Trophoblast cell (in vitro differentiated cells and primary cell): ENCODE results near the gene UBQLN3.

Experiments used
- DNase-seq, 2 donors: peaks; one replicate each; pipeline ENCODE4 v3.0.0-alpha.2; 2016
- H2AFZ ChIP-seq: 2 replicates; pipeline ENCODE4 v1.6.1; 2013; ENCODE audit warnings: low read length, moderate library complexity, mild to moderate bottlenecking; ENCODE audit not compliant: insufficient read depth, poor library complexity
- H2AK5ac ChIP-seq: 2 replicates; pipeline ENCODE4 v1.6.1; 2013; ENCODE audit warnings: mild to moderate bottlenecking, low read length
- H2BK120ac ChIP-seq: 2 replicates; pipeline ENCODE4 v1.6.1; 2013; ENCODE audit warnings: low read length, mild to moderate bottlenecking, moderate library complexity; ENCODE audit not compliant: insufficient read depth, poor library complexity
- H2BK12ac ChIP-seq: 2 replicates; pipeline ENCODE4 v1.6.1; 2013; ENCODE audit warnings: mild to moderate bottlenecking, low read length, moderate library complexity
- H2BK5ac ChIP-seq: 2 replicates; pipeline ENCODE4 v1.6.1; 2013; ENCODE audit warnings: low read length, low read depth, moderate library complexity, mild to moderate bottlenecking; ENCODE audit not compliant: poor library complexity
- H3K14ac ChIP-seq: 2 replicates; pipeline ENCODE4 v1.6.1; 2013; ENCODE audit warnings: mild to moderate bottlenecking, low read length
- H3K18ac ChIP-seq: 2 replicates; pipeline ENCODE4 v1.6.1; 2013; ENCODE audit warnings: mild to moderate bottlenecking, low read length
- H3K23ac ChIP-seq: 2 replicates; pipeline ENCODE4 v1.6.1; 2013; ENCODE audit warnings: low read length
- H3K27ac ChIP-seq: 2 replicates; pipeline ENCODE4 v1.5.1; 2013; ENCODE audit warnings: low read depth, mild to moderate bottlenecking, inconsistent platforms, low read length, moderate library complexity
- H3K27me3 ChIP-seq: 2 replicates; pipeline ENCODE4 v1.6.1; 2013; ENCODE audit warnings: inconsistent platforms, mild to moderate bottlenecking, low read length, moderate library complexity; ENCODE audit not compliant: insufficient read depth
- H3K36me3 ChIP-seq, 2 experiments: 1 replicate in 1 of 2; 2 replicates in 1 of 2; pipeline ENCODE4 v1.6.1; 2013; ENCODE audit warnings: low read length in 2 of 2, mild to moderate bottlenecking in 2 of 2, moderate library complexity in 1 of 2; ENCODE audit not compliant: insufficient read depth in 2 of 2, control insufficient read depth in 1 of 2
- H3K4ac ChIP-seq: 2 replicates; pipeline ENCODE4 v1.6.1; 2013; ENCODE audit warnings: low read depth, mild to moderate bottlenecking, low read length, moderate library complexity
- H3K4me1 ChIP-seq, 2 experiments: 1 replicate in 1 of 2; 2 replicates in 1 of 2; pipeline ENCODE4 v1.6.1; 2013; ENCODE audit warnings: low read length in 2 of 2, mild to moderate bottlenecking in 2 of 2, moderate library complexity in 1 of 2; ENCODE audit not compliant: insufficient read depth in 2 of 2, control insufficient read depth in 1 of 2
- H3K4me2 ChIP-seq: 2 replicates; pipeline ENCODE4 v1.6.1; 2013; ENCODE audit warnings: inconsistent platforms, mild to moderate bottlenecking, low read length, moderate library complexity
- H3K4me3 ChIP-seq: 2 replicates; pipeline ENCODE4 v1.5.1; 2013; ENCODE audit warnings: mild to moderate bottlenecking, low read depth, low read length, inconsistent platforms
- H3K79me1 ChIP-seq: one replicate; pipeline ENCODE4 v1.6.1; 2013; ENCODE audit warnings: low read length
- H3K79me2 ChIP-seq: 2 replicates; pipeline ENCODE4 v1.6.1; 2013; ENCODE audit warnings: low read length, mild to moderate bottlenecking; ENCODE audit not compliant: control insufficient read depth, insufficient read depth, poor library complexity
- H3K9ac ChIP-seq: 2 replicates; pipeline ENCODE4 v1.6.1; 2013; ENCODE audit warnings: mild to moderate bottlenecking, low read length
- H3K9me3 ChIP-seq: 2 replicates; pipeline ENCODE4 v1.6.1; 2013; ENCODE audit warnings: low read depth, mild to moderate bottlenecking, control low read depth, inconsistent platforms, low read length; ENCODE audit not compliant: insufficient read depth
- H4K12ac ChIP-seq: 2 replicates; pipeline ENCODE4 v1.6.1; 2013; ENCODE audit warnings: low read depth, mild to moderate bottlenecking, low read length, moderate library complexity
- H4K8ac ChIP-seq: 2 replicates; pipeline ENCODE4 v1.6.1; 2013; ENCODE audit warnings: low read depth, mild to moderate bottlenecking, low read length, moderate library complexity
- H4K91ac ChIP-seq: one replicate; pipeline ENCODE4 v1.6.1; 2013; ENCODE audit warnings: low read depth, mild to moderate bottlenecking, low read length, moderate library complexity
- WGBS: extraction: QIAGEN DNeasy Blood & Tissue Kit; methylation state at CpG from one replicate; pipeline ENCODE4 v1.1.7; 2013; ENCODE audit warnings: missing lambda C conversion rate; ENCODE audit not compliant: insufficient read length, insufficient coverage; ENCODE audit errors: extremely low coverage; 5-methylcytosine and 5-hydroxymethylcytosine counted together

The UBQLN3 gene

GRCh38 chr11:5528495-5528894 lies 18.7 kb upstream of the UBQLN3 start:
- Histone ChIP-seq H3K4me3 (no peak overlapping the region), H3K9me3 (peaks cover 5% of the 10 kb centered on the region), H2AK5ac (no peak overlapping the region), H3K9ac (no peak overlapping the region), H3K23ac (no peak overlapping the region), H4K91ac (no peak overlapping the region), H2BK12ac (no peak overlapping the region), H3K79me2 (no peaks in the 10 kb centered on the region), H3K4ac (no peak overlapping the region), H4K8ac (no peak overlapping the region), H3K27me3 (no peaks in the 10 kb centered on the region), H3K79me1 (no peaks in the 10 kb centered on the region), H3K27ac (no peak overlapping the region), H2BK120ac (no peak overlapping the region), H4K12ac (no peak overlapping the region), H3K14ac (no peak overlapping the region), H2AFZ (no peak overlapping the region), H2BK5ac (no peak overlapping the region), H3K36me3 (no peaks in the 10 kb centered on the region), H3K4me1 (no peaks in the 10 kb centered on the region), H3K18ac (no peak overlapping the region), H3K4me2 (no peak overlapping the region)
- WGBS = no CpG with 5 or more reads among the region's 1 CpG
- DNase-seq = no peak

- H3K4me3 ChIP-seq = no peak overlapping the region
- no peak overlapping the region for H3K9ac ChIP-seq
- no peak overlapping the region for H2BK12ac ChIP-seq
- H3K4me1 ChIP-seq = no peaks in the 10 kb centered on the region
- H3K4me2 ChIP-seq = no peak overlapping the region
- no peaks in the 10 kb centered on the region for H3K79me1 ChIP-seq
- no peaks in the 10 kb centered on the region for H3K36me3 ChIP-seq
- H3K9me3 ChIP-seq = peaks cover 5% of the 10 kb centered on the region
- H3K4ac ChIP-seq = no peak overlapping the region
- no peak overlapping the region for H4K8ac ChIP-seq
- H3K23ac ChIP-seq = no peak overlapping the region
- H4K12ac ChIP-seq = no peak overlapping the region
- H2AK5ac ChIP-seq = no peak overlapping the region
- no peak overlapping the region for H2BK5ac ChIP-seq
- no CpG with 5 or more reads among the region's 5 CpGs for WGBS
- no peak overlapping the region for H3K18ac ChIP-seq
- no peak overlapping the region for H4K91ac ChIP-seq
- H3K27me3 ChIP-seq = no peaks in the 10 kb centered on the region
- no peak overlapping the region for H3K14ac ChIP-seq
- H3K27ac ChIP-seq = no peak overlapping the region
- H3K79me2 ChIP-seq = no peaks in the 10 kb centered on the region
- no peak overlapping the region for H2BK120ac ChIP-seq
- DNase-seq = no peak
- no peak overlapping the region for H2AFZ ChIP-seq
Observed at GRCh38 chr11:5527716-5528115, 18.0 kb upstream of the UBQLN3 start.

- no peak for DNase-seq
- Histone ChIP-seq H3K4ac (no peak overlapping the region), H3K27me3 (no peaks in the 10 kb centered on the region), H3K9ac (no peak overlapping the region), H3K23ac (no peak overlapping the region), H3K4me1 (no peaks in the 10 kb centered on the region), H2BK12ac (no peak overlapping the region), H3K36me3 (no peaks in the 10 kb centered on the region), H3K9me3 (peaks cover 5% of the 10 kb centered on the region), H3K27ac (no peak overlapping the region), H3K79me2 (no peaks in the 10 kb centered on the region), H4K91ac (no peak overlapping the region), H3K14ac (no peak overlapping the region), H3K79me1 (no peaks in the 10 kb centered on the region), H3K4me2 (no peak overlapping the region), H2AFZ (no peak overlapping the region), H2AK5ac (no peak overlapping the region), H2BK5ac (no peak overlapping the region), H2BK120ac (no peak overlapping the region), H4K12ac (no peak overlapping the region), H4K8ac (no peak overlapping the region), H3K4me3 (no peak overlapping the region), H3K18ac (no peak overlapping the region)
- WGBS = 100% methylated on average over 1 of the region's 3 CpGs
Observed at GRCh38 chr11:5524756-5525155, 15.0 kb upstream of the UBQLN3 start.

GRCh38 chr11:5522308-5522707 lies 12.6 kb upstream of the UBQLN3 start:
- peak; percentile 40 to 64 for DNase-seq
- no peak overlapping the region for H3K23ac ChIP-seq
- H3K9ac ChIP-seq = no peak overlapping the region
- no peak overlapping the region for H4K91ac ChIP-seq
- no peak overlapping the region for H4K12ac ChIP-seq
- whole genome bisulfite sequencing = no CpG with 5 or more reads among the region's 2 CpGs
- no peaks in the 10 kb centered on the region for H3K79me2 ChIP-seq
- H4K8ac ChIP-seq = no peak overlapping the region
- peaks cover under 1% of the 10 kb centered on the region for H3K9me3 ChIP-seq
- H3K4me1 ChIP-seq = no peaks in the 10 kb centered on the region
- no peak overlapping the region for H2BK120ac ChIP-seq
- H2BK12ac ChIP-seq = no peak overlapping the region
- H3K14ac ChIP-seq = no peak overlapping the region
- H2AFZ ChIP-seq = no peak overlapping the region
- no peaks in the 10 kb centered on the region for H3K27me3 ChIP-seq
- no peak overlapping the region for H2AK5ac ChIP-seq
- H3K4me3 ChIP-seq = no peak overlapping the region
- H3K79me1 ChIP-seq = no peaks in the 10 kb centered on the region
- H3K18ac ChIP-seq = no peak overlapping the region
- H3K4me2 ChIP-seq = no peak overlapping the region
- no peak overlapping the region for H3K27ac ChIP-seq
- no peak overlapping the region for H2BK5ac ChIP-seq
- no peak overlapping the region for H3K4ac ChIP-seq
- H3K36me3 ChIP-seq = no peaks in the 10 kb centered on the region
